Endothelial cell of umbilical vein (primary cell): ENCODE measurements around the gene RANBP1. TPM values are rescaled to one million over a fixed set of nuclear protein-coding genes. Genes with fewer than 3 reads are reported as not detected.

Experiments
- BruUV-seq: library from RNA; stranded (reverse); fragments of 400-500 nt; replicated peaks from 2 replicates; lab custom pipeline; 2021; lab: Mats Ljungman, UMichigan
- CTCF ChIA-PET: fragments of 300-600, 350-600 bp; sonication (Branson Sonifier 250); formaldehyde crosslinking; loops from one replicate; lab custom pipeline; 2021; ENCODE audit warnings: antibody characterized with exemption, inconsistent platforms; lab: Charles Lee
- POLR2A ChIA-PET: fragments of 300-600, 350-600 bp; sonication (Branson Sonifier 250); formaldehyde crosslinking; loops from one replicate; lab custom pipeline; 2021; ENCODE audit warnings: antibody characterized with exemption, inconsistent platforms; lab: Charles Lee
- DNase-seq: peaks from one replicate; pipeline ENCODE4 v3.0.0-alpha.2; 2011; ENCODE audit warnings: low read depth, low spot score
- FAIRE-seq: peaks from 2 replicates; lab custom pipeline; 2011; peaks lifted over from hg19 to GRCh38; lab: Jason Lieb, UNC
- H2AFZ ChIP-seq: 2 replicates; pipeline ENCODE4 v1.6.0; 2012; ENCODE audit warnings: low read depth, low read length, control low read depth, inconsistent platforms
- H3K27ac ChIP-seq: 2 replicates; pipeline ENCODE4 v1.5.1; 2011; ENCODE audit warnings: low read depth, mild to moderate bottlenecking, control low read depth, low read length, moderate library complexity; ENCODE audit not compliant: insufficient read depth
- H3K27me3 ChIP-seq, 2 experiments: 2 replicates each; pipeline versions ENCODE4 v1.6.0 to v1.6.1; 2011; ENCODE audit warnings: low read length in 2 of 2, mixed read lengths in 1 of 2; ENCODE audit not compliant: control insufficient read depth in 2 of 2, insufficient read depth in 2 of 2
- H3K36me3 ChIP-seq, 2 experiments: 2 replicates in 1 of 2; 3 replicates in 1 of 2; pipeline ENCODE4 v1.5.1; 2011; ENCODE audit warnings: low read length in 2 of 2, mild to moderate bottlenecking in 1 of 2, moderate library complexity in 1 of 2; ENCODE audit not compliant: control insufficient read depth in 2 of 2, insufficient read depth in 2 of 2; ENCODE audit errors: extremely low read depth in 1 of 2
- H3K4me1 ChIP-seq: 3 replicates; pipeline ENCODE4 v1.5.1; 2011; ENCODE audit warnings: mild to moderate bottlenecking, low read length; ENCODE audit not compliant: control insufficient read depth, insufficient read depth; ENCODE audit errors: extremely low read depth
- H3K4me2 ChIP-seq: 2 replicates; pipeline ENCODE4 v1.6.1; 2011; ENCODE audit warnings: low read length, control low read depth, mixed read lengths; ENCODE audit not compliant: insufficient read depth
- H3K4me3 ChIP-seq, 3 experiments: fragments of 200-600 bp in 1 of 3; sonication (generic), shearing (Covaris generic) in 1 of 3; replicated peaks in 1 of 3; 2 replicates each; pipeline ENCODE4 v1.5.1; 2011 to 2016; ENCODE audit warnings: control low read depth in 3 of 3, low read length in 3 of 3, mild to moderate bottlenecking in 2 of 3, inconsistent platforms in 1 of 3, low read depth in 1 of 3, moderate library complexity in 1 of 3; ENCODE audit not compliant: insufficient read depth in 1 of 3
- H3K79me2 ChIP-seq: 2 replicates; pipeline ENCODE4 v1.6.0; 2012; ENCODE audit warnings: low read length, inconsistent platforms; ENCODE audit not compliant: control insufficient read depth, insufficient read depth
- H3K9ac ChIP-seq: replicated peaks from 2 replicates; pipeline ENCODE3; 2011; ENCODE audit warnings: low read length, control low read depth; ENCODE audit not compliant: insufficient read depth; ENCODE audit errors: extremely low read depth
- H3K9me1 ChIP-seq: replicated peaks from 3 replicates; pipeline ENCODE4 v1.6.0; 2011; ENCODE audit warnings: mild to moderate bottlenecking, low read length; ENCODE audit not compliant: control insufficient read depth, insufficient read depth; ENCODE audit errors: extremely low read depth
- H3K9me3 ChIP-seq: replicated peaks from 2 replicates; pipeline ENCODE4 v1.5.1; 2012; ENCODE audit warnings: low read length, inconsistent platforms; ENCODE audit not compliant: control insufficient read depth, insufficient read depth
- H4K20me1 ChIP-seq: replicated peaks from 2 replicates; pipeline ENCODE3; 2011; ENCODE audit warnings: mild to moderate bottlenecking, low read length; ENCODE audit not compliant: control insufficient read depth, insufficient read depth; ENCODE audit errors: extremely low read depth
- EZH2 ChIP-seq: IDR thresholded peaks from 2 replicates; pipeline ENCODE4 v1.6.1; 2012; ENCODE audit warnings: borderline replicate concordance, low read depth, mild to moderate bottlenecking, moderate library complexity, low read length, inconsistent platforms; ENCODE audit not compliant: severe bottlenecking
- FOS ChIP-seq: IDR thresholded peaks from 2 replicates; pipeline ENCODE4 v1.6.1; 2011; ENCODE audit warnings: mild to moderate bottlenecking, low read length, moderate library complexity, borderline replicate concordance; ENCODE audit not compliant: insufficient read depth
- GATA2 ChIP-seq: IDR thresholded peaks from 2 replicates; pipeline ENCODE4 v1.7.0; 2011; ENCODE audit warnings: low read depth, mild to moderate bottlenecking, moderate library complexity, mixed read lengths, low read length; ENCODE audit not compliant: insufficient read length, insufficient read depth
- JUN ChIP-seq: IDR thresholded peaks from 2 replicates; pipeline ENCODE4 v1.6.1; 2011; ENCODE audit warnings: borderline replicate concordance, low read depth; ENCODE audit not compliant: insufficient read length, insufficient read depth
- MYC ChIP-seq: IDR thresholded peaks from one replicate; pipeline ENCODE4 v1.6.1; 2011; ENCODE audit warnings: mild to moderate bottlenecking, low read depth, low read length
- POLR2A ChIP-seq: IDR thresholded peaks from 2 replicates; pipeline ENCODE4 v1.6.1; 2012; ENCODE audit warnings: low read depth, mild to moderate bottlenecking, control low read depth, low read length
- POLR2AphosphoS5 ChIP-seq: IDR thresholded peaks from 2 replicates; pipeline ENCODE4 v1.6.1; 2012; ENCODE audit warnings: low read depth, mild to moderate bottlenecking, control low read depth, low read length, moderate library complexity; ENCODE audit not compliant: insufficient read depth
- dilution Hi-C: fragments of 300-500 bp; cut with MboI; formaldehyde crosslinking; loops from one replicate; pipeline ENCODE4 v1.15.0; 2019; ENCODE audit warnings: low sequenced_read_pairs; ENCODE audit not compliant: extremely low pct_ligation_motif_present
- intact Hi-C: fragments of 100-400 bp; cut with micrococcal nuclease; formaldehyde crosslinking; loops from one replicate; pipeline ENCODE4 v1.10.0; 2022
- polyA plus RNA-seq, 4 experiments: library from polyadenylated mRNA; depleted of rRNA in 3 of 4; stranded (reverse) in 3 of 4; unstranded in 1 of 4; fragments of >200 nt; gene quantifications; 2 replicates each; pipeline versions ENCODE4 v1.2.1 to v1.2.3, GENCODE V29; 2011 to 2012; ENCODE audit warnings: missing spikeins in 1 of 4
- total RNA-seq: library from RNA; stranded (reverse); gene quantifications from 2 replicates; pipeline ENCODE4 v1.2.3, GENCODE V29; 2021
- TF ChIP-seq, protein P1 (sequence below): IDR thresholded peaks from 2 replicates; pipeline ENCODE4 v1.6.1; 2011; ENCODE audit not compliant: insufficient read depth, insufficient read length
- TF ChIP-seq, protein P2 (sequence below), 2 donors: IDR thresholded peaks; 1 replicate in 1 of 2; 2 replicates in 1 of 2; pipeline ENCODE4 v1.5.1; 2011; ENCODE audit warnings: low read length in 2 of 2, mild to moderate bottlenecking in 2 of 2, moderate library complexity in 2 of 2, control low read depth in 1 of 2, inconsistent platforms in 1 of 2, low read depth in 1 of 2; ENCODE audit not compliant: insufficient read depth in 1 of 2; ENCODE audit errors: extremely low read depth in 1 of 2

RANBP1 gene
- total and polyA plus RNA-seq, 2 donors (not counting 3 experiments of a cell fraction or from before 2014, with no cell fraction given): 228 to 247 TPM

DNA sequence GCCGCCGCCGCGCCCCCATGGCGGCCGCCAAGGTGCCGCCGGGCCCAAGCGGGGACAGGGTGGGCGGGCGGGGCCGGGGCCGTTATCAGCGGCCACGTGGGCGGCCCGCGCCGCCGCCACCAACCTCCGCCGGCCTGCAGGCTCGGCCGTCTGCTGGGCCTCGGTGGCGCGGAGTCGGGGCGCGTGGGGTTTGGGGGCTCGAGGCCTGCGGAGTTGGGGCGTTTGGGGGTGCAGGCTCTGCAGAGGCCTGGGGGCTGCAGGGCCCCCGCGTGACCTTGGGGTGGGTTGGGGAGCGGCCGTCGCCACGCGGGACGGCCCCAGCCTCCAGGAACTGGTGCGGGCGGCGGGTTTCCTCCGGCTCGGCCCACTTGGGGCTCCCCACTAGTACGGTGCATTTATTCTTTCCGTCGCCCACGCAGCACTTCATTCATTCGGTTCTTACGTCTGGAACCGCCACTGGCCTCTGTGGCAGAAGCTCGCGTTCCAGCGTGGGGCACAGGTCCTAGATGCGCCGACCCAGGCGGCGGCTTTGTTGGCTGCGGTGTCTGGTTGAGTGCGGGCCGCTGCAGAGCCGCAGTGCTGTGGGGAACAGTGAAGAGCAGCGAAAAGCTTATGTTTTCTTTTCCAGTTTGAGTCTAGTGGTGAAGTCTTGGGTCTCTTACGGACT, 1.9 kb downstream of the RANBP1 start:
- intact Hi-C loops: loop anchor here (1.0 kb wide), 1 partner anchor 37 kb away; the partner anchor contains the start of gene DGCR8
- H3K4me1 ChIP-seq: peaks cover 22% of the 10 kb centered on the region
- H3K9me3 ChIP-seq: no peaks in the 10 kb centered on the region
- FAIRE-seq (peak; percentile 80), DNase-seq (peak; percentile 25)
- H3K9ac ChIP-seq: peak overlapping the region; percentile 83
- ChIA-PET CTCF (interaction anchor here (0.7 to 1.4 kb wide), 3 partner anchors 8 to 387 kb away, joined by 3 to 4 read pairs (median 4); no protein-coding TSS in a partner anchor), POLR2A (interaction anchor here (0.7 kb wide), 1 partner anchor 37 kb away, joined by 3 read pairs; no protein-coding TSS in a partner anchor)
- H3K27me3 ChIP-seq: no peaks in the 10 kb centered on the region
- H2AFZ ChIP-seq: peak overlapping the region; percentile 7
- no TSS peak for BruUV-seq
- H3K79me2 ChIP-seq: peaks cover 74% of the 10 kb centered on the region
- dilution Hi-C loops: no loop called here
- TF ChIP-seq, protein P1, sequence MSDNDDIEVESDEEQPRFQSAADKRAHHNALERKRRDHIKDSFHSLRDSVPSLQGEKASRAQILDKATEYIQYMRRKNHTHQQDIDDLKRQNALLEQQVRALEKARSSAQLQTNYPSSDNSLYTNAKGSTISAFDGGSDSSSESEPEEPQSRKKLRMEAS: no peak
- TF ChIP-seq EZH2 (no peak), MYC (no peak), POLR2A (no peak), JUN (no peak), FOS (no peak), GATA2 (no peak), POLR2AphosphoS5 (no peak)
- TF ChIP-seq, protein P2, sequence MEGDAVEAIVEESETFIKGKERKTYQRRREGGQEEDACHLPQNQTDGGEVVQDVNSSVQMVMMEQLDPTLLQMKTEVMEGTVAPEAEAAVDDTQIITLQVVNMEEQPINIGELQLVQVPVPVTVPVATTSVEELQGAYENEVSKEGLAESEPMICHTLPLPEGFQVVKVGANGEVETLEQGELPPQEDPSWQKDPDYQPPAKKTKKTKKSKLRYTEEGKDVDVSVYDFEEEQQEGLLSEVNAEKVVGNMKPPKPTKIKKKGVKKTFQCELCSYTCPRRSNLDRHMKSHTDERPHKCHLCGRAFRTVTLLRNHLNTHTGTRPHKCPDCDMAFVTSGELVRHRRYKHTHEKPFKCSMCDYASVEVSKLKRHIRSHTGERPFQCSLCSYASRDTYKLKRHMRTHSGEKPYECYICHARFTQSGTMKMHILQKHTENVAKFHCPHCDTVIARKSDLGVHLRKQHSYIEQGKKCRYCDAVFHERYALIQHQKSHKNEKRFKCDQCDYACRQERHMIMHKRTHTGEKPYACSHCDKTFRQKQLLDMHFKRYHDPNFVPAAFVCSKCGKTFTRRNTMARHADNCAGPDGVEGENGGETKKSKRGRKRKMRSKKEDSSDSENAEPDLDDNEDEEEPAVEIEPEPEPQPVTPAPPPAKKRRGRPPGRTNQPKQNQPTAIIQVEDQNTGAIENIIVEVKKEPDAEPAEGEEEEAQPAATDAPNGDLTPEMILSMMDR (IDR thresholded peaks at IDR 0.05; ENCODE audit: extremely low read depth in 1 of 2, insufficient read depth in 1 of 2, low read depth in 1 of 2, low read length in 2 of 2): no peak
- no peaks in the 10 kb centered on the region for H3K9me1 ChIP-seq
- H3K4me2 ChIP-seq: peak overlapping the region; percentile 96
- no peaks in the 10 kb centered on the region for H4K20me1 ChIP-seq
- peak overlapping the region; percentile 55 for H3K27ac ChIP-seq
- peaks cover 9 to 25% of the 10 kb centered on the region in 2 experiments for H3K36me3 ChIP-seq
- H3K4me3 ChIP-seq: peak overlapping the region; percentile 84 to 92 (median 87)
